SU-DHL-6 (cell line): ENCODE results near the gene RETREG1.

Experiments
- H2AFZ ChIP-seq: fragments of 200-600 bp; sonication (generic); 2 replicates; pipeline ENCODE4 v1.6.1; 2014; ENCODE audit warnings: low read depth, mild to moderate bottlenecking, moderate library complexity, mixed read lengths, antibody characterized with exemption, low read length; ENCODE audit not compliant: severe bottlenecking
- H3F3A ChIP-seq: fragments of 200-600 bp; shearing (Covaris generic); 2 replicates; pipeline ENCODE4 v1.6.0; 2016; ENCODE audit warnings: antibody characterized with exemption, mild to moderate bottlenecking; ENCODE audit not compliant: insufficient read depth
- H3K27ac ChIP-seq: fragments of 200-600 bp; sonication (generic); 2 replicates; pipeline ENCODE4 v1.5.1; 2016; ENCODE audit warnings: low read depth, mild to moderate bottlenecking, low read length, moderate library complexity, mixed read lengths
- H3K27me3 ChIP-seq: fragments of 200-600 bp; sonication (generic), shearing (Covaris generic); 2 replicates; pipeline ENCODE4 v1.6.0; 2014; ENCODE audit warnings: mild to moderate bottlenecking, low read length
- H3K36me3 ChIP-seq: fragments of 200-600 bp; sonication (generic); 2 replicates; pipeline ENCODE4 v1.6.1; 2014; ENCODE audit warnings: mild to moderate bottlenecking, low read length, mixed read lengths
- H3K4me2 ChIP-seq: fragments of 300-600, 200-600 bp; shearing (Covaris generic), sonication (generic); 2 replicates; pipeline ENCODE4 v1.6.0; 2014; ENCODE audit warnings: low read length, low read depth, mild to moderate bottlenecking; ENCODE audit not compliant: poor library complexity, severe bottlenecking
- H3K4me3 ChIP-seq: fragments of 200-600 bp; sonication (generic); 2 replicates; pipeline ENCODE4 v1.5.1; 2014; ENCODE audit warnings: antibody characterized with exemption, low read length, mild to moderate bottlenecking, mixed read lengths; ENCODE audit not compliant: insufficient read depth, poor library complexity, severe bottlenecking
- H3K79me2 ChIP-seq: fragments of 200-600 bp; sonication (generic); 2 replicates; pipeline ENCODE4 v1.6.1; 2014; ENCODE audit warnings: mild to moderate bottlenecking, low read length, moderate library complexity; ENCODE audit not compliant: insufficient read depth
- H3K9ac ChIP-seq: fragments of 200-600 bp; sonication (generic); 2 replicates; pipeline ENCODE4 v1.7.0; 2014; ENCODE audit warnings: mild to moderate bottlenecking, low read length
- H3K9me2 ChIP-seq: fragments of 200-600 bp; sonication (generic); replicated peaks from 2 replicates; pipeline ENCODE4 v1.6.1; 2014; ENCODE audit warnings: low read length; ENCODE audit not compliant: insufficient read depth
- H3K9me3 ChIP-seq: fragments of 200-600 bp; sonication (generic); 2 replicates; pipeline ENCODE4 v1.6.1; 2014; ENCODE audit warnings: low read length, mixed read lengths; ENCODE audit not compliant: insufficient read depth
- H4K20me1 ChIP-seq: fragments of 200-600 bp; sonication (generic); 2 replicates; pipeline ENCODE4 v1.6.1; 2014; ENCODE audit warnings: low read depth, mild to moderate bottlenecking, antibody characterized with exemption, low read length, moderate library complexity, mixed read lengths
- EZH2phosphoT487 ChIP-seq: fragments of 200-600 bp; sonication (generic), shearing (Covaris generic); conservative IDR thresholded peaks from 2 replicates; pipeline ENCODE4 v1.6.1; 2018; ENCODE audit warnings: mild to moderate bottlenecking, antibody characterized with exemption, low read length, moderate library complexity, mixed read lengths
- TF ChIP-seq, protein P1 (sequence below): fragments of 200-600 bp; sonication (generic); IDR thresholded peaks from one replicate; pipeline ENCODE4 v1.5.1; 2017; ENCODE audit warnings: antibody characterized with exemption, mild to moderate bottlenecking, low read length, moderate library complexity; ENCODE audit not compliant: insufficient read depth, poor library complexity, severe bottlenecking

RETREG1 gene

DNA sequence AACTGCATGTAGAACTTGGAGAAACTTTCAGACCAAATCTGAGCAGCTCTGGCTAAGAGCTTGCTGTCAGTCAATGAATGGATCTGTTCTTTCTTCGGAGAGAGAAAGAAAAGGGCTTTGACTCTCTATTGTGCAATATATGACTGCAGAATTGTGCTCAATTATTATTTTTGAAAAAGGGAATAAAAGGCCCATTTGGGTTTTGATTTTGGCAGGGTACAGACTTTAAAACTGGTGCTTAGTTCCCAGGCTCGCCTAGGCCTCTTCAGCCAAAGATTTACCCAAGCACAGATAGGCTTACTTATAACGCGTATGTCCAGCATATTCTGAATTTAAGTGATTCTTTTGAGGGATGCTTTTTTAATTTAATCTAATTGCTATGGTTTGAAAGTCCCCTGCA, 59.3 kb downstream of the RETREG1 start:
- no peaks in the 10 kb centered on the region for H3K36me3 ChIP-seq
- no peak overlapping the region for H3K4me2 ChIP-seq
- peak overlapping the region; percentile 55 for H3K27ac ChIP-seq
- no peak for TF ChIP-seq EZH2phosphoT487
- TF ChIP-seq, protein P1, sequence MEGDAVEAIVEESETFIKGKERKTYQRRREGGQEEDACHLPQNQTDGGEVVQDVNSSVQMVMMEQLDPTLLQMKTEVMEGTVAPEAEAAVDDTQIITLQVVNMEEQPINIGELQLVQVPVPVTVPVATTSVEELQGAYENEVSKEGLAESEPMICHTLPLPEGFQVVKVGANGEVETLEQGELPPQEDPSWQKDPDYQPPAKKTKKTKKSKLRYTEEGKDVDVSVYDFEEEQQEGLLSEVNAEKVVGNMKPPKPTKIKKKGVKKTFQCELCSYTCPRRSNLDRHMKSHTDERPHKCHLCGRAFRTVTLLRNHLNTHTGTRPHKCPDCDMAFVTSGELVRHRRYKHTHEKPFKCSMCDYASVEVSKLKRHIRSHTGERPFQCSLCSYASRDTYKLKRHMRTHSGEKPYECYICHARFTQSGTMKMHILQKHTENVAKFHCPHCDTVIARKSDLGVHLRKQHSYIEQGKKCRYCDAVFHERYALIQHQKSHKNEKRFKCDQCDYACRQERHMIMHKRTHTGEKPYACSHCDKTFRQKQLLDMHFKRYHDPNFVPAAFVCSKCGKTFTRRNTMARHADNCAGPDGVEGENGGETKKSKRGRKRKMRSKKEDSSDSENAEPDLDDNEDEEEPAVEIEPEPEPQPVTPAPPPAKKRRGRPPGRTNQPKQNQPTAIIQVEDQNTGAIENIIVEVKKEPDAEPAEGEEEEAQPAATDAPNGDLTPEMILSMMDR: no peak
- peaks cover 19% of the 10 kb centered on the region for H3F3A ChIP-seq
- H3K9ac ChIP-seq: no peak overlapping the region
- no peaks in the 10 kb centered on the region for H4K20me1 ChIP-seq
- H2AFZ ChIP-seq: peak overlapping the region; percentile 69
- H3K9me2 ChIP-seq: no peaks in the 10 kb centered on the region
- H3K4me3 ChIP-seq: no peak overlapping the region
- H3K79me2 ChIP-seq: no peaks in the 10 kb centered on the region
- H3K9me3 ChIP-seq: no peaks in the 10 kb centered on the region
- H3K27me3 ChIP-seq: no peaks in the 10 kb centered on the region

DNA sequence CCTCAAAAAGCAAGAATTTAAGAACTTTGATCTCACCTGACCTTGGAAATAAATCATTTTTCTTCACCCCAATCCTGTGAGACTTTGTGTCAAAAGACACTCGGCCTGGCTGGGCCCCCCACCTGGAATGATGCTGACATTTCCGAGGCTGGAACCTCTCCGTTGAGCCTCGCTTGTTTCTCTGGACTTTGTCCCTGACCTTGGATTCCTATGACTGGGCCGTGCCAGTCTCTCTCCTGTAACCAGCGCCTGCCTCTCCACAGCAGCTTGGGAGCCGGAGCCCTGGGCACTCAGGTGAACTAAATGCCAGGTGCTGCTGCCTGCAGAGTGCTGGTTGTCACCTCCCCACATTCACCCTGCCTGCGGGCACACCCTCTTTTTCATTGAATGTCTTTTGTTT, 62.7 kb downstream of the RETREG1 start:
- no peak overlapping the region for H3K9ac ChIP-seq
- no peaks in the 10 kb centered on the region for H3K79me2 ChIP-seq
- H4K20me1 ChIP-seq: no peaks in the 10 kb centered on the region
- H3K9me3 ChIP-seq: no peaks in the 10 kb centered on the region
- TF ChIP-seq, protein P1: no peak
- TF ChIP-seq EZH2phosphoT487: no peak
- H3F3A ChIP-seq: peaks cover 19% of the 10 kb centered on the region
- no peak overlapping the region for H3K4me3 ChIP-seq
- H3K27ac ChIP-seq: peak overlapping the region; percentile 82; the same call in 1 of the 2 replicates
- H3K4me2 ChIP-seq: no peak overlapping the region
- H3K9me2 ChIP-seq: no peaks in the 10 kb centered on the region
- no peak overlapping the region for H2AFZ ChIP-seq
- H3K36me3 ChIP-seq: no peaks in the 10 kb centered on the region
- H3K27me3 ChIP-seq: no peaks in the 10 kb centered on the region

DNA sequence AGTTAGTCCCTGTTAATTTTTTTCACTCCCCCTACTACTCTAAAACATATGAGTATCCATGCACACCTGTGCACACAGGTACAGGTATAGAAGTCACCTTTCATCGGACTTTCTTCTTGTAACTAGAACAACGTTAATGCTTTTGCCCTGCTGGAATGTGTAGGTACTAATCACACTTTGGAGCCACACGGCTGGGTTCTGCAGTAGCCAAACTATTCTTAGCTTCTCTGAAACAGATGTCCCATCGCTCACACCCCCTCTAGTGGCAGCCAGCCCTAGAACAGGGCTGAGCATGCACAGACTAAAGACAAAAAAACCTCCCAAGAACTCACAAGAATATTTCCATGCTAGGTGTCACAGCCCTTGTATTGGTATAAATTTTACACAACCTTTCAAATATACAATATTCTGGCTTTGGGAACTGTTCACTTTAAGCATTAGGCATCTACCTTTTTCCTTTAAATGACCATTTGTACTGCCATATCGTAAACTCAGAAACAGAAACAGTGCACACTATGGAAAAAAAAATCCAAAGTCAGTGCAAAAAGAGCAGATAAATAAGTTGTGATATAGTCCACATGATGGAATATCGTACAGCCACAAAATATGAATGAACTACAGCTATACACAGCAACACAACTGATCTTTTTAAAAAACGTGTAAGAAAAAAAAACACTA, 64.0 kb downstream of the RETREG1 start:
- peak overlapping the region; percentile 46 for H3K27ac ChIP-seq
- TF ChIP-seq, protein P1: peak; percentile 92
- TF ChIP-seq EZH2phosphoT487: no peak
- H3K9me2 ChIP-seq: no peaks in the 10 kb centered on the region
- peaks cover 18% of the 10 kb centered on the region for H3F3A ChIP-seq
- H3K27me3 ChIP-seq: no peaks in the 10 kb centered on the region
- peak overlapping the region; percentile 22 for H3K4me2 ChIP-seq
- H2AFZ ChIP-seq: peak overlapping the region; percentile 65
- H4K20me1 ChIP-seq: no peaks in the 10 kb centered on the region
- no peaks in the 10 kb centered on the region for H3K36me3 ChIP-seq
- no peak overlapping the region for H3K4me3 ChIP-seq
- H3K9me3 ChIP-seq: no peaks in the 10 kb centered on the region
- H3K9ac ChIP-seq: no peak overlapping the region
- H3K79me2 ChIP-seq: no peaks in the 10 kb centered on the region
